HEK293 (cell line): ENCODE measurements around the gene CENPF.

ENCODE experiments used
- ZNF140 ChIP-seq: fragments of 450-650 bp; formaldehyde crosslinking; IDR thresholded peaks from 2 replicates; pipeline ENCODE4 v1.5.1; 2016; ENCODE audit warnings: missing biosample characterization, missing genetic modification characterization
- ZNF23 ChIP-seq: fragments of 450-650 bp; formaldehyde crosslinking; IDR thresholded peaks from 2 replicates; pipeline ENCODE4 v1.5.1; 2016; ENCODE audit warnings: missing biosample characterization, missing genetic modification characterization, borderline replicate concordance
- ZNF785 ChIP-seq: fragments of 450-650 bp; formaldehyde crosslinking; IDR thresholded peaks from 2 replicates; pipeline ENCODE4 v1.5.1; 2016; ENCODE audit warnings: missing biosample characterization, missing genetic modification characterization

- no peak for TF ChIP-seq ZNF785 (tag by site-specific recombination)
- TF ChIP-seq ZNF140 (tag by site-specific recombination) = no peak
- no peak for TF ChIP-seq ZNF23 (tag by site-specific recombination)
Observed at GRCh38 chr1:214588963-214589597, 13.9 kb upstream of the CENPF start.
